HG03520 (cell line): ENCODE results near the gene CNST.
"Not testable (repeated sequence)": the region's sequence is repeated elsewhere in the genome, so short reads cannot be mapped to it uniquely, and the experiment has no call there.

ENCODE experiments used
- ATAC-seq: cut with Tn5 transposase; IDR thresholded peaks from one replicate; pipeline ENCODE4 v1.9.1; 2021; ENCODE audit warnings: mild to moderate bottlenecking, moderate library complexity; ENCODE audit not compliant: unreplicated experiment

CNST gene

GRCh38 chr1:246558041-246558440 lies 8.2 kb upstream of the CNST start:
- ATAC-seq = no peak

DNA sequence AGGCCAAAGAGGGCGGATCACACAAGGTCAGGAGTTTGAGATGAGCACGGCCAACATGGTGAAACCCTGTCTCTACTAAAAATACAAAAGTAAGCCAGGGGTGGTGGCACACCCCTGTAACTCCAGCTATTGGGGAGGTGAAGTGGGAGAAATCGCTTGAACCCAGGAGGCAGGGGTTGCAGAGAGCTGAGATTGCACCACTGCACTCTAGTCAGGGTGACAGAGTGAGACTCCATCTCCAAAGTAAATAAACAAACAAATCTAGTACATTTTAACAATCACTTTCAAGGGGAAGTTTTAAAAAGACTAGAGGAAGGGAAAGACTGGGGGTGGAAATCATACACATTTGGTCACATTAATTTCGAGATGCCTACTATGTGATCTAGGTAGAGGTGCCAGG lies 6.9 kb upstream of the CNST start:
- no peak for ATAC-seq

DNA sequence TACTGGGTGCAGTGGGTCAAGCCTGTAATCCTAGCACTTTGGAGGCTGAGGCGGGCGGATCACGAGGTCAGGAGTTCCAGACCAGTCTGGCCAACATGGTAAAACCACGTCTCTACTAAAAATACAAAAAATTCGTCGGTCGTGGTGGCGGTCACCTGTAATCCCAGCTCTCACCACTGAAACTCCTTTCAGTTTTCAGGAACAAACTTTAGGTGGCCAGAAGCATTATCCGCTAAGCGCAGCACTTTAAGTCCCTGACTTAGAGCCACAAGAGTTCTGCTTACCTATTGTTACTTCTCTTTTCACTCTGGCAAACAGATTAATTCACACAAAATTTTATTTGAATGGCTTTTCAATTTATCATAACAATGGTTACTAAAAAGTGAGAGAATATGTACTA lies 5.4 kb upstream of the CNST start:
- ATAC-seq = not testable (repeated sequence)

- no peak for ATAC-seq
Observed at GRCh38 chr1:246564839-246565750, 1.2 kb upstream of the CNST start.

DNA sequence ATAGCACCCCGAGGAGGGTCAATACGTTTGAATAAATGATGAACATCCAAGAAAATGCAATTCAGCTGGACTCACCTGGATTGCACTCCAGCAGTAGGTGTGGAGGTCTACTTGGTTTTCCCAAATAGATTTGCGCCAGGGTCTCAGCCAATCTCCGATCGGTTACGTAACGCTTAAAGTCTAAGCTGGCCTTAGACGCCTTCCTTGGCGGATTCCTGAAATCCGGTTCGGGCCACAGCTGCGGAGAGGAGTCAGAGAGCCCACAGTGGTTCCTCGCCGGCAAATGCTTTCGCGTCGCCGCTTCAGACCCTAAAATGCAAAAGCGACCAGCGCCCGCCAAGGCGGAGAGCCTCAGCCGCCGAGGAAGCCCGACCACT lies 517 bp upstream of the CNST start:
- ATAC-seq = no peak

DNA sequence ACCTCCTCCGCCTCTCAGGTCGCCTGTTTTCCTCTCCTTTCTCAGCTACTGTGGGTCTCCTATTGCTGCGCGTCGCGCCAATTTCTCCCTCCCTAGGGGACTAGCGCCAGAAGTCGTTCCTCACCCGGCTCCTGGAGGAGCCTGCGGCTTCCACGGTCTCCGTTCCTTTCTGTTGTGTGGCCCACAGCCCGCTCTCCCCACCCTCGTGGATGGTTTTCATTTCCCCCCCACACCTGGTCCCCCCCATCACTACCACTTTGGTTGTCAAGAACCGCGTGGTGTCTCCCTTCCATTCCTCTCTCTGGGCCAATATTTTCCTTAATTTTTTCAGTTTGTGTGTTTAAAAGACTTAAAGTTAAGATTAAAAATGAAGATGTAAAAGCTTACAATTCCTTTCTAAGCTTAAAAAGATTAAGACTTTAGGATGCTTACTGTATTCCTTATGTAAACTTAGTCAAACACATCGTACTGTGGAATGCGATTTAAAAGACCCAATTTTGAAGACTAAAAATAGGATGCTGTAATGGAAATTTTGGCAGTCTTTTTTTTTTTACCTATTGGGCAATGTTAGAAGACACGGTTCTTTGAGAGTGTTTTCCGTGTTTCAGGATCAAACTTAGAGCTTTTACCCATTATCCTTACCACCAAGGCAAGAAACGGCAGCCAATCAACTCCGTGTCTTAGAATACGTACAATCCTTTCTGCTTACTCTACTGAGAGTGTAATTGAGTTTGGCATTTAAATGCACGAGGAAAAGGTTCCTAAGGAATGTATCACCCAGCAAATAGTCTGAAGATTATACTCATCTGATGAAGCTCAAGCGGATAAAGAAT lies 773 bp downstream of the CNST start:
- ATAC-seq = peak; percentile 9

DNA sequence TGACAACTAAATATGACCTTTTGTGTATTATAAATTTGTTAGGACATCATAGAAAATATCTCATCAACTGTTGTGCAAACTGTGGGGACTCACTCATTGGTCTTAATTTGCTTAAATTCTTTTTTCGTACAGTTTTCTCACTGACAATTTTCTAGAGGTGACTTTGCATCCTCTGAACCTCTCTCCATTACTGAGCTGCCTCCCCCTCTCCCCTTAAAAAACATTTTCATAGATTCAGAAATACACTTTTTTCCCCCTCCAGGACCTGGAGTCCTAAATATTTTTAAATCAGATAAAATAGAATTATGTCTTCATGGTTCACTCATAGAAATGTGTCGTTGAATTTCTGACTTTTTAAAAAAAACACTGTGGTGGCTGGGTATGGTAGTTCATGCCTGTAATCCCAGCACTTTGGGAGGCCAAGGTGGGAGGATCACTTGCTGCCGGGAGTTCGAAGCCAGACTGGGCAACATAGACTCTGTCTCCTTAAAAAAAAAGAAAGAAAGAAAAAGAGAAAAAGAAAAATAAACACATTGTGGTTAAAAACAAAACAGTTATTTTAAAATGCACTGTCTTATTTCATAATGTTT lies 1.5 kb downstream of the CNST start:
- no peak for ATAC-seq

DNA sequence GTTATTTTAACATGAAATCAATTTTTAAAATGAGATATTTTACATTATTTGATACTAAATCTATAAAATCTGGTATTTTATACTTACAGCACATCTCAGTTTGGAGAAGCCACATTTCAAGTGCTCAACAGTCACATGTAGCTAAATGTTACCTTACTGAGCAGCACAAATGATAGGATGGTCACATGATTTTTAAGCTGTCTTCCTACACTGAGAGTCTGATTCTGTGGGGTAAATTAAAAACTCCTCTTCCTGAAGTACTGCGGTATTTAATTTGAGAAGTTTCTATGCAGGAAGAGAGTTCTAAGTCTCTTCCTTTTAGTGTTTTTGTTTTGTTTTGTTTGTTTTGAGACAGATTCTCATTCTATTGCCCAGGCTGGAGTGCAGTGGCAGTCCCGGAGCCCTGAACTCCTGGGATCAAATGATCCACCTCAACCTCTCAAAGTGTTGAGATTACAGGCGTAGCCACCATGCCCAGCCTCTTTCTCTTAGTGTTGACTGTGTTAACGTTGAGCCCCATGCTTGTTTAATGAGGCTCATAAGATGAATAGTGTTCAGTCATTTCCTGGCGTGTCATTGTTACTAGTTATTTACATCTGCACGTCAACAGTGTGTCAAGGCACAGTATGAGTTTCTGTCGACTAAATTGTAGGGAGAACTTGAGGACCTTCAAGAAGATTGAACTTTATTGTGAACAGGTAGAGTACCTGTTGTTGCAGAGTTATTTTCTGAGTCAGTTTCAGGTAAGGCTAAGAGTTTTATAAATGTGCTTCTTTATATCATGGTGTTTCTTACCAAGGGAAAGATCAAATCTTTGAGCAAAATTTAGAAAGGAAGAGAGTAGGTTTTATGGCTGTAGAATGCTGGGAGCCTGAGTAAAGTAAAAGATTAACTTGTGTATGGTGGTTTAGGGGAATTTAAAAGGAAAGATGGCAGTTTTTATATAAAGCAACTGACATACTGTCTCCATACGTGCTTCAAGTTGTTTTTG lies 3.3 kb downstream of the CNST start:
- no peak for ATAC-seq

GRCh38 chr1:246571309-246571708 lies 5.1 kb downstream of the CNST start:
- not testable (repeated sequence) for ATAC-seq

- no peak for ATAC-seq
Observed at GRCh38 chr1:246571953-246572352, 5.7 kb downstream of the CNST start.

GRCh38 chr1:246572785-246573184 lies 6.5 kb downstream of the CNST start:
- ATAC-seq = no peak

- no peak for ATAC-seq
Observed at GRCh38 chr1:246573491-246573890, 7.2 kb downstream of the CNST start.

DNA sequence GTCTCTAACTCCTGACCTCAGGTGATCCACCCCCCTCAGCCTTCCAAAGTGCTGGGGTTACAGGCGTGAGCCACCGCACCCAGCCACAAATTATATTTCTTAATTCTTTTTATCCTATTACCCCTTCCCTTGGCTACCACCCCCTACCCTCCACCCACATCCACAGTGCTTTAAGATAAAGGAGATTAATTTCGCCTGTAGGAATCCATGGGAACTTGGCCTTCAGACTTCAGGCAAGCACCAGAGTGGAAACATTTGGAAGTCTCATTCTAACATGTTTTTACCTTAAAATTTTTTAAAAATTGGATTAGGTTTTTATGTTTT lies 10.4 kb downstream of the CNST start:
- no peak for ATAC-seq

- no peak for ATAC-seq
Observed at GRCh38 chr1:246577082-246577719, 10.9 kb downstream of the CNST start.

DNA sequence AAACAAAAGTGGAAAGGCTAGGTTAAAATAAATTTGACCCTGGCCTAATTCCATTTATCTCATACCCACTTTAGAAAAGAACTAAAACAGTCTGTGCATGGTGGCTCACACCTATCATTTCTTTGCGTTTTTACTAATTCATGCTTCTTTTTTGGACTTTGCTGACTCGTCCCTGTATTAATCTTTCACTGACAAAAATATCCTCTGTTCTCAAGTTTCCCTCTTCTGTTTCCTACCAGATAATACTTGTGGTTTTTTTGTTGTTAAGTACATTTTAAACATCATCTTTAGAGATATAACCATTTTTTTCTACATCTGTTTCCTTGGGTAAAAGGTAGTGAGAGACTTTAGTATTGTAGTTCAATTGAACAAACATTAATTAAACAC lies 11.5 kb downstream of the CNST start:
- ATAC-seq = no peak

DNA sequence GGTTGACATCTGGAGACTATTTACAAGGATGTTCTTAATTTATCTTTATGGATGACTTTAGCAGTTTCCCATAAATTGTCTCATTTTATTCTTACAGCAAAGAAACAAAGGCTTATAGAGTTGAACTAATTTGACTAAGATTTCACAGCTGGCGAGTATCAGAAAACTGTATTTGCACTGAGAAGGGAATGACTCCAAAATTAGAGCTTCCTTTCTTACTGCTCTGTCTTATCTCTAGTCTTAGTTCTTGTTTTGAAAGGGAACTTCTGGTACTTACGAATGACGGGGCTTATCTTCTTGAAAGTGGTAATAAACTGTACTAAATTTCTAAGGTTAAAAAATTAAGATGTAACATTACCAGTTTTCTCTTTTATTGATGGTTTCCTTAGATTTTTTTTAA lies 13.6 kb downstream of the CNST start:
- peak; percentile 69 for ATAC-seq

DNA sequence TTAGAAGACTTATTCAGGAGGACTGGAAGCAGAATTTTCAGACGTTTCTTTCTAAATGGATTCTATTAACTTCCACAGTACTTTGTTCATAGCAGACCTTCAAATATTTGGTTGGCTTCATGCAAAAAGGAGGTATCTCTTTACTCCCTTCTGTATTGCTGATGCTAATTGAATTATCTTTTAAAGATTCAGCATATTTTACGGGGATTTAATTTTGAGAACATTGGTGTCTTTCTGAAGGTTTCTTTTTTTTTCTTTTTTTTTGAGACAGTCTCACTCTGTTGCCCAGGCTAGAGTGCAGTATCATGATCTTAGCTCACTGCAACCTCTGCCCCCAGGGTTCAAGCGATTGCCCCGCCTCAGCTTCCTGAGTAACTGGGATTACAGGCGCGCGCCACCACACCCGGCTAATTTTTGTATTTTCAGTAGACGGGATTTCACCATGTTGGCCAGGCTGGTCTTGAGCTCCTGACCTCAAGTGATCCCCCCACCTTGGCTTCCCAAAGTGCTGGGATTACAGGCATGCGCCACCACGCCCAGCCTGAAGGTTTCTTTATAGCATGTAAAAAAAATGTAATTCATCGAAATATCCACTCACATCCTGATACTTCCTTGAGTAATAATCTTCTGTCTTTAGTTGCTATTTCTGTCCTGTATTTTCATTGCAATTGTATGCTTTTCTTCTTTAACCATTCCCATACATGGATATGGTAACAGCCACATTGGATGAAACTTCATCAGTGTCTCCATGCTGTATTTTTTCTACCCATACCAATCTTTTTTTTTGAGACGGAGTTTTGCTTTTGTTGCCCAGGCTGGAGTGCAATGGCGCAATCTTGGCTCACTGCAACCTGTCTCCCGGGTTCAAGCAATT lies 14.5 kb downstream of the CNST start:
- ATAC-seq = no peak

DNA sequence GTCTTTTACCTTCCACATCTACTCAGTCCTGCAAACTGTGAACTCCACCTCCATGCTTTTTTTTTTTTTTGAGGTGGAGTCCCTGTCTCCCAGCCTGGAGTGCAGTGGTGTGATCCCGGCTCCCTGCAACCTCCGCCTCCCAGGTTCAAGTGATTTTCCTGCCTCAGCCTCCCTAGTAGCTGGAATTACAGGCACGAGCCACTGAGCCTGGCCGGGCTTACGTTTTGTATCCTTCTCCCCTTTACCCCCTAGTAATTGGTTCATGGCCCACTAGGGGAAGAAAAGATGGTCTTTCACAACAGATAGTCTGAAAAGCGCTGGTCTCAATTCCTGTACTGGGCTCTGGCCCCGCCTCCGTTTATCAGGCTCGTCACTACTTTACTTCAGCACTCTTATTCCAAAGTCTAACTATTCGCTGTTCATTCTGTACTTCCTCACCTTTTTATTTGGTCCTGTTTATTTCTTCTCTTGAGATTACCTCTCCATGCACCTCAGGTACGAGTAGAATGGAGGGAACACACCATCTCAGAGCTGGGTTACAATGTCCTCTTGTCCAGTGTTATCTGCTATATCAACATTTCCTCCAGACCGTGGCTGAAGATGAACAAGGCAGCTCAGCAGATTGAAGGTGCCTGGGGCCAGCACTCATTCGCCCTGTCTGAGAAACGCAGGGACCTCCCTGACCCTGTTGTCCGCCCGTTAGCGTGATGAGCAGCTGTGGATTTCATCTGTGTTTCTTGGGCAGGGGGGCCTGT lies 16.2 kb downstream of the CNST start:
- no peak for ATAC-seq

GRCh38 chr1:246583056-246583440 lies 16.8 kb downstream of the CNST start:
- ATAC-seq = no peak
